ENCODE measurements around the gene RAB1A.

DNA sequence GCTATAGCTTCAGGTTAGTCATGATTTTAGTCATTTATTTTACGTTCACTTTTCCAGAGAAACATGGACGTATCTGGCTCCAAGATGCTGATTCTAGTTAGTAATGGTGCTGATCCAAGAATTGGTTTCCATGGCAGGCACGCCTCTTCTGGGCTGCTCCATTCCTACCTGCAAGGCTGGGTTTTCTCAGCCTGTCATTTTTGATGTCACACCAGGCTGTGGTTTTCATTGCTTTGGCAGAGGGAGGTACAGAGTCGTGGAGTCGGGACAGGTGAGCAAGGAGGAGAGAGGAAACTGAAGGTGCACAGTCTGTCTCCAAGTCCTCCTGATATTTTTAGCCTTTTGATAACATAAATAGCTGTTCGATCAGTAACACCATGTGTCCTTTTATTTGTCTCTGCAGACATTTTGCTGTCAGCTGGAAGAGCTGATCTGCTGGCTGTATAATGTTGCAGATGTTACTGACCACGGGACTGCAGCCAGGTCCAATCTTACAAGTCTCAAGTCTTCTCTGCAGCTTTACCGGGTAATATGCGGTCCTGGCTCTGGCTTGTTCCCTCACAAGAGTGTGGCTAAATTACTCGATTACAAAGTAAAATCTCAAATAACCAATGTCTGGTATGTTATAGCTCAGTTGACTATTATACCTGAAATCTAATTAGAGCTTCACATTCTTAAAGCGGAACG lies 55.9 kb downstream of the RAB1A start:
- TF ChIP-seq CTCF (IDR thresholded peaks at IDR 0.05 in 4 of 5, conservative IDR thresholded peaks at IDR 0.05 in 1 of 5) (no peak), POLR2A (IDR thresholded peaks at IDR 0.05) (no peak)
